ENCODE measurements around the gene ZNF33A. TPM values are rescaled to one million over a fixed set of nuclear protein-coding genes. Genes with fewer than 3 reads are reported as not detected.
"Not testable (repeated sequence)": the region's sequence is repeated elsewhere in the genome, so short reads cannot be mapped to it uniquely, and the experiment has no call there.

The ZNF33A gene
- 14.9 TPM for polyA plus RNA-seq (ENCODE audit: insufficient read length)

GRCh38 chr10:38010119-38010903 lies at the start of gene ZNF33A:
ZNF33A (plus strand) TSS chr10:38010675; CDS start chr10:38012342, 1,667 bp downstream.
- DNase-seq = peak; percentile 92

GRCh38 chr10:37965006-37965405 lies 45.5 kb upstream of the ZNF33A start:
- DNase-seq = no peak

- DNase-seq = no peak
Measured at GRCh38 chr10:37972396-37972795, 38.1 kb upstream of the ZNF33A start.

- DNase-seq = peak; percentile 29
Measured at GRCh38 chr10:37975401-37975991, 35.0 kb upstream of the ZNF33A start.

GRCh38 chr10:37976091-37976879 lies 34.2 kb upstream of the ZNF33A start, which contains the start of gene ZNF25:
ZNF25 (minus strand) TSS chr10:37976647; CDS start chr10:37971722, 4,925 bp downstream.
- peak; percentile 98 for DNase-seq

GRCh38 chr10:37976880-37977203 lies 33.6 kb upstream of the ZNF33A start:
- DNase-seq = no peak

- no peak for DNase-seq
Measured at GRCh38 chr10:37991655-37992054, 18.8 kb upstream of the ZNF33A start.

GRCh38 chr10:37992083-37992482 lies 18.4 kb upstream of the ZNF33A start:
- no peak for DNase-seq

- not testable (repeated sequence) for DNase-seq
Measured at GRCh38 chr10:37998920-37999319, 11.6 kb upstream of the ZNF33A start.

- not testable (repeated sequence) for DNase-seq
Measured at GRCh38 chr10:38000474-38000873, 10.0 kb upstream of the ZNF33A start.

- no peak for DNase-seq
Measured at GRCh38 chr10:38003026-38003425, 7.4 kb upstream of the ZNF33A start.

GRCh38 chr10:38003588-38003987 lies 6.9 kb upstream of the ZNF33A start:
- no peak for DNase-seq

- no peak for DNase-seq
Measured at GRCh38 chr10:38007551-38007950, 2.9 kb upstream of the ZNF33A start.

- DNase-seq = no peak
Measured at GRCh38 chr10:38007991-38008390, 2.5 kb upstream of the ZNF33A start.

- DNase-seq = no peak
Measured at GRCh38 chr10:38016354-38016753, 5.9 kb downstream of the ZNF33A start.

GRCh38 chr10:38019124-38019523 lies 8.6 kb downstream of the ZNF33A start:
- DNase-seq = not testable (repeated sequence)

GRCh38 chr10:38025283-38025682 lies 14.8 kb downstream of the ZNF33A start:
- DNase-seq = no peak

- no peak for DNase-seq
Measured at GRCh38 chr10:38027986-38028385, 17.5 kb downstream of the ZNF33A start.

- DNase-seq = no peak
Measured at GRCh38 chr10:38032886-38033285, 22.4 kb downstream of the ZNF33A start.

GRCh38 chr10:38038107-38038931 lies 27.8 kb downstream of the ZNF33A start:
- DNase-seq = no peak

GRCh38 chr10:38038932-38039245 lies 28.4 kb downstream of the ZNF33A start:
- DNase-seq = no peak

GRCh38 chr10:38043516-38043915 lies 33.0 kb downstream of the ZNF33A start:
- no peak for DNase-seq

- no peak for DNase-seq
Measured at GRCh38 chr10:38045129-38045528, 34.7 kb downstream of the ZNF33A start.
